Activated B cell treated with CpG ODN at 0.5 μM for 24 hours (primary cell): ENCODE data around the gene CADPS. TPM values are rescaled to one million over a fixed set of nuclear protein-coding genes. Genes with fewer than 3 reads are reported as not detected.

Experiments used
- ATAC-seq: fragments of 200-7000 bp; cut with Tn5 transposase; one replicate; pipeline ENCODE4 v1.10.0; 2021; ENCODE audit warnings: low read depth, mild to moderate bottlenecking, moderate library complexity
- CTCF ChIA-PET: fragments of 350-600 bp; sonication (Branson Sonifier 250); formaldehyde crosslinking; loops from one replicate; lab custom pipeline; 2021; ENCODE audit warnings: antibody characterized with exemption; lab: Charles Lee
- POLR2A ChIA-PET: fragments of 350-600 bp; sonication (Branson Sonifier 250); formaldehyde crosslinking; loops from one replicate; lab custom pipeline; 2021; ENCODE audit warnings: antibody characterized with exemption; lab: Charles Lee
- DNase-seq: peaks from one replicate; pipeline ENCODE4 v3.0.0; 2022
- H3K27ac Mint-ChIP-seq: one replicate; pipeline ENCODE4 v1.8.0; 2020; ENCODE audit warnings: mixed read lengths
- H3K27me3 Mint-ChIP-seq: one replicate; pipeline ENCODE4 v1.8.0; 2021; ENCODE audit warnings: mixed read lengths
- H3K36me3 Mint-ChIP-seq: one replicate; pipeline ENCODE4 v1.8.0; 2021; ENCODE audit warnings: low read depth, mixed read lengths
- H3K4me1 Mint-ChIP-seq: one replicate; pipeline ENCODE4 v1.8.0; 2021; ENCODE audit warnings: mixed read lengths
- H3K4me3 Mint-ChIP-seq: one replicate; pipeline ENCODE4 v1.8.0; 2020; ENCODE audit warnings: mild to moderate bottlenecking, mixed read lengths
- H3K9me3 Mint-ChIP-seq: one replicate; pipeline ENCODE4 v1.8.0; 2020; ENCODE audit warnings: mixed read lengths
- CTCF ChIP-seq: fragments of 200-600 bp; IDR thresholded peaks from one replicate; pipeline ENCODE4 v1.8.0; 2022; ENCODE audit warnings: antibody characterized with exemption, mild to moderate bottlenecking
- intact Hi-C: fragments of 100-400 bp; cut with micrococcal nuclease; formaldehyde crosslinking; loops from one replicate; pipeline ENCODE4 v1.15.1; 2024
- total RNA-seq: library from RNA; stranded (reverse); gene quantifications from 2 replicates; pipeline ENCODE4 v1.2.3, GENCODE V29; 2022

The CADPS gene
- total RNA-seq, 1 donor from 2014 or later: not detected

DNA sequence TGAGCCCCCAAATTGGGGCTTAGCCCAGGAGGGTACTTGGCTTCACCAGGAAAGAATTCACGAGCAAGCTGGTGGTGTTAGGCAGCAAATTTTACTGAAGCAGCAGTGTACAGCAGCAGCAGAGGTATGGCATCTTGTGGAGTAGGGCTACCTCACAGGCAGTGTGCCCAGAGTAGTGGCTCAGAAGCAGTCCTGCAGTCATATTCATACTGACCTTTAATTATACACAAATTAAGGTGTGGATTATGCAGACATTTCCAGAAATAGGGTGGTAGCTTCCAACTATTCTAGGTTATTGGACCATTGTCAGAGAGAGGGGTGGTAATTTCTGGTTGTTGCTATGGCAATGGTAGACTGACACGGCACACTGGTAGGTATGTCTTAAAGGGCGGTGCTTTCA, 20.7 kb upstream of the CADPS start:
- DNase-seq (no peak), ATAC-seq (no peak)
- Mint-ChIP-seq H3K27me3 (no peaks in the 10 kb centered on the region), H3K36me3 (no peaks in the 10 kb centered on the region), H3K4me1 (no peaks in the 10 kb centered on the region), H3K9me3 (no peaks in the 10 kb centered on the region), H3K27ac (no peak overlapping the region), H3K4me3 (no peak overlapping the region)
- TF ChIP-seq CTCF: no peak
- intact Hi-C loops: no loop called here
- ChIA-PET POLR2A (no interaction called here), CTCF (no interaction called here)

GRCh38 chr3:62892951-62893350, 17.7 kb upstream of the CADPS start:
- no peak overlapping the region for H3K4me3 Mint-ChIP-seq
- no peaks in the 10 kb centered on the region for H3K4me1 Mint-ChIP-seq
- ATAC-seq (no peak), DNase-seq (no peak)
- H3K36me3 Mint-ChIP-seq: no peaks in the 10 kb centered on the region
- H3K27me3 Mint-ChIP-seq: no peaks in the 10 kb centered on the region
- H3K9me3 Mint-ChIP-seq: peaks cover 2% of the 10 kb centered on the region
- ChIA-PET POLR2A (no interaction called here), CTCF (no interaction called here)
- no peak overlapping the region for H3K27ac Mint-ChIP-seq
- intact Hi-C loops: no loop called here
- TF ChIP-seq CTCF: no peak

DNA sequence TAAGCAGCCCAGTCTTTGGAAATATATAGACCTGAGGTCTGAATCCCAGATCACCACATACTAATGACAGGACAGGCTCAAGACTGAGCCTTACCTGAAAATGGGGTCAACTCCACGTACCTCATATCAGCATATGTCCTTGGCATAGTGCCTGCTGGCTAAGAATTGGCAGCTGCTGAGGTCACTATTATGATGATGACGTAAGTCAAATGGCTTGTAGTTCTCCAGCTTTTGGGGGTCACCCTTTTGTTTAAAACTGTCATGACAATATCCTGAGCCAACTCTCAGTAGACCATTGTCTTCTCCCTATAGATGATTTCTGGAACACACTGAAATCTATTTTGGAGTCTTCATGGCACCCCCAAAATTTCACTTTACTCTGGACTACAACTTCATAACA, 16.8 kb upstream of the CADPS start:
- no peak for ATAC-seq
- H3K9me3 Mint-ChIP-seq: peaks cover 2% of the 10 kb centered on the region
- POLR2A ChIA-PET: no interaction called here
- intact Hi-C loops: no loop called here
- no peak overlapping the region for H3K27ac Mint-ChIP-seq
- CTCF ChIA-PET: no interaction called here
- H3K27me3 Mint-ChIP-seq: no peaks in the 10 kb centered on the region
- TF ChIP-seq CTCF: no peak
- no peak for DNase-seq
- no peak overlapping the region for H3K4me3 Mint-ChIP-seq
- H3K36me3 Mint-ChIP-seq: no peaks in the 10 kb centered on the region
- no peaks in the 10 kb centered on the region for H3K4me1 Mint-ChIP-seq

DNA sequence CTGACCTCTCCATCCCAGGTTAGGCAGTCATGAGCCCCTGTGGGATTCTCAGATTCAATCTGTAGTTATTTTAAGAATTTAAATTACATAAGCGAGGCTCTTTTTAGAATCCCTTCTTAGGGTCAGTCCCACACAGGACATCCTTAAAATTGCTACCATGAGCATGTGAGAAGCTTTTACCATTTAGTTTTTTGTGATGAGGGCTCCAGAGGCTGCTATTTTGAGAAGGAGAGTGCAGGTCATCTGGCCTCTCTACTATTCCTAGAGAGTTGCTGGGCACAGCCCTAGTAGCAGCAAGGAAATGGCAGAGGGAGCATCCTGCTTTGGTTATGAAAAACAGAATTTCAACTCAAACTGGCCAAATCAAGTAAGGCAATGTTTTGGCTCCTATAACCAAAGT, 13.6 kb upstream of the CADPS start:
- ChIA-PET POLR2A (no interaction called here), CTCF (no interaction called here)
- Mint-ChIP-seq H3K4me1 (no peaks in the 10 kb centered on the region), H3K27me3 (no peaks in the 10 kb centered on the region), H3K9me3 (peaks cover 2% of the 10 kb centered on the region), H3K4me3 (no peak overlapping the region), H3K27ac (no peak overlapping the region), H3K36me3 (no peaks in the 10 kb centered on the region)
- intact Hi-C loops: no loop called here
- no peak for DNase-seq
- no peak for ATAC-seq
- no peak for TF ChIP-seq CTCF

DNA sequence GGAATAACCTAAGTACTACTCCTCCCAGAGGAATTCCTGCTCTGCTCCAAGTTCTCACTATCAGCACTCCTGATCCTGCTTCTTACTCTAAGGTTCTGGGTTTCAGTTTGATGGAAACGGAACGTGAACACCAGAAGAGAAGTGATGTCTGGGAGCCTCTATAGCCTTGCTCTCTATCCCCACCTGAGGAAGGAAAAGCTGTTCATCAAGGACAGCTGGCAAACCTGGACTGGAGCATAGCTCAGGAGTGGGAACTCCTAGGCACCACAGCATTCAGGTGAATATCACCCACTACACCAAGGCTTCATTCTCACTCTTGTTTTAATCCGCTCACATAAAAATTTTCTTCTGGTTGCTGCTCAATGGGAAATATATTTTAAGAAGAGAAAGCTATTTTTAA, 13.0 kb upstream of the CADPS start:
- POLR2A ChIA-PET: no interaction called here
- H3K36me3 Mint-ChIP-seq: no peaks in the 10 kb centered on the region
- intact Hi-C loops: no loop called here

More for the DNA sequence above, 13.0 kb upstream of the CADPS start:
- no peak for DNase-seq
- no peak for TF ChIP-seq CTCF
- Mint-ChIP-seq H3K9me3 (peaks cover 2% of the 10 kb centered on the region), H3K4me1 (no peaks in the 10 kb centered on the region), H3K27me3 (no peaks in the 10 kb centered on the region), H3K4me3 (no peak overlapping the region), H3K27ac (no peak overlapping the region)
- CTCF ChIA-PET: no interaction called here
- ATAC-seq: no peak
